ENCODE data around the gene CTNS. TPM values are rescaled to one million over a fixed set of nuclear protein-coding genes. Genes with fewer than 3 reads are reported as not detected.

The CTNS gene
- total RNA-seq, 1 donor from 2014 or later, result 29.9 TPM

GRCh38 chr17:3622977-3623594 lies 13.5 kb upstream of the CTNS start:
- no peak for DNase-seq (ENCODE audit: extremely low read depth, low read depth, low spot score)

DNA sequence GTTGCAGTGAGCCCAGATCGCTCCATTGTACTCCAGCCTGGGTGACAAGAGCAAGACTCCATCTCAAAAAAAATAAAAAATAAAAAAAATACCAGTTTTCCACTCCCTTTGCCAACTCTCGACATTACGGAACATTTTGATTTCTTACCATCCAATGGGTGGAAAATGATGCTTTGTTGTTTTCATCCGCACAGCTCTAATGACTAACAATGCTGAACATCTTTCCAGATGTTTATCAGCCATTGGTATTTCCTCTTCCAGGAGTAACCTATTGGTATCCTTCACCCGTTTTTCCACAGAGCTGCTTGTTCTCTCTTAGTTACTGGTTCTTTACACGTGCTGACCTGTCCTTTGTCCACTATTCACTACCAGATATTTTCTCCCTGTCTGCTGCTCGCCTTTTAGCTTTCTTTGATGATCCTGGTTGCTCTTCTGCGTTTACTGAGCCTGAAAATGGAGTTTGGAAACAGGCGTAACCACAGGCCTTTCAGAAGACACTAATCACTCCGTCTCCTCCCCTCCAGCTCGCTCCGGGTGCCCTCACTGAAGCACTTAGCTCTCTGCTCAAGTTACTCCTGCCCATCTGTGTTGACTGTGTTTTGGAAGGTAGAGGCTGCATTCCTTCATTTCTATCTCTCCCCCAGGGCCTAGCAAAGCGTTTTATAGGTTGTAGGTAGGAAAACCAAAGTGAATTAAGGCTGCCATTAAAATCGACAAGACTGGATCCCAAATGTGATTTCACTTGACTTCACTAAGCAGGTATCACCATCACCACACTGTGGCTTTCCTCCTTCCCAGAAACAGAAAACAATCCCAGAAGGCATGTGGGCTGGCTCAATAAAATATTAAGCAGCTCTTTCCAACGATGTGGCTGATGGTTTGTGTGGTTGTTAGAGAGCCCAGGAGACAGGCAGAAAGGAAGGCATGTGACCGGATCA lies 9.5 kb upstream of the CTNS start:
- no peak for DNase-seq (ENCODE audit: extremely low read depth, low read depth, low spot score)

DNA sequence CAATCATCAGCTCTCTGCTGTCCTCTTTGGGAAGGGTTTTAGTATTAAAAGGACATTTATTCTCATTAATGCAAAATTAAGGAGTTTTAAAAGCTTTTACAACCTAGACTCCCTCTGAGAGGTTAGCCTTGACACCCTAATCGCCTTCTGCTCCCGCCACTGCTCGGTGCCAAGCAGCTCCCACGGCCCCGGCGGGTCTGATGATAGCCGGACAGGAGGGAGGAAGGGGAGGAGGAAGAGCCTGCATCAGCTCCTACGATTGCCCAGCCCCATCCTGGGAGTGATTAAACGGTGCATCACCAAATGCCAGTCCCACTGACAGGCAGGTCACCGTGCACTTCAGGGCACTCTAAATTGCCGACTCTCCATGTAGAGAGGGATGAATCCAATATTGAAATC lies 8.8 kb upstream of the CTNS start:
- no peak for DNase-seq (ENCODE audit: extremely low read depth, low read depth, low spot score)

GRCh38 chr17:3630781-3631180 lies 5.8 kb upstream of the CTNS start:
- no peak for DNase-seq (ENCODE audit: extremely low read depth, low read depth, low spot score)

GRCh38 chr17:3632287-3632686 lies 4.3 kb upstream of the CTNS start:
- no peak for DNase-seq (ENCODE audit: extremely low read depth, low read depth, low spot score)

GRCh38 chr17:3635474-3636153 lies 946 bp upstream of the CTNS start:
- DNase-seq (ENCODE audit: extremely low read depth, low read depth, low spot score), result no peak

GRCh38 chr17:3636908-3637373 lies 381 bp downstream of the CTNS start:
- no peak for DNase-seq (ENCODE audit: extremely low read depth, low read depth, low spot score)

DNA sequence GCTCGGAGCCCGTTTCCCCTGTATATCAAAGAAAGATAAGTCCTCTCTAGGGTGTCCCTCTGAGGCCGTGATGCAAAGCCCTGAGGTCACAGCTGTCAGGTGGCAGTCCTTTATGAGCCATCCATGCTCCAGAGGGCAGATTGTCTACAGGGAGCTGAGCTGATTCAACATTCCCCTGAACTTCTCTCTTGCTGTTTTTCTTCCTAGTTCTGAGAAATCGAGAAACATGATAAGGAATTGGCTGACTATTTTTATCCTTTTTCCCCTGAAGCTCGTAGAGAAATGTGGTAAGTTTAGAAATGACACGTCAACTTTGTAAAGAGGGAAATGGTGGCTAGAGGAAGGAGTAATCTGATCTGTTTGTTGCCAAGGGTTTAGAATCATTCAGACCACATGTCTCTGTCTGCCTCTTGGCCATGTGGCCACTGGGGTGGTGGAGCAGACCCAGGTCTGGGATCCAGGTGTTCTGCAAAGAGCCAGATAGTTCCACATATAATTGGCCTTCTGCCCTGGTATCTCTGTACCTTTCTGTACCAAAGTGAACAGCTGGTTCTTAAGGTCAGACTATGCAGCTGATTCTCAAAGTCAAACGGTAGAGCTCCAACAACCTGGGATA lies 3.5 kb downstream of the CTNS start:
- DNase-seq (ENCODE audit: extremely low read depth, low read depth, low spot score), result no peak

DNA sequence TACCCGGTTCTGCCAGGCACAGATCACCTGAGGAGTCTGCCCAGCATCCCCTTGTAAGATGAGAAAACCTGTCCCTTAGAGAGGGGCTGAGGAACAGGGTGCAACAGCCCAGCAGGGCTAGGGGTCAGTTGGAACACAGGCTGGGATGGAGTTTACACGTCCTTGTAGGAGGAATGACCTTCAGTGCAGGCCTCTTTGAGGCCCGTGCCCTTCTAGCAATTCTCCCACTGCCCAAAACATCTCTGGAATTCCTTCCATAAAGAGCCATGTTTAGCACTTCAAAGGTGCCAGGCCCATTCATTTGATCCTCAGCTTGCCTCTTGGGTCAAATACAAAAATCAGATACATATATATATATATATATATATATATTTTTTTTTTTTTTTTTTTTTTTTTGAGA lies 4.5 kb downstream of the CTNS start:
- DNase-seq (ENCODE audit: extremely low read depth, low read depth, low spot score), result no peak

DNA sequence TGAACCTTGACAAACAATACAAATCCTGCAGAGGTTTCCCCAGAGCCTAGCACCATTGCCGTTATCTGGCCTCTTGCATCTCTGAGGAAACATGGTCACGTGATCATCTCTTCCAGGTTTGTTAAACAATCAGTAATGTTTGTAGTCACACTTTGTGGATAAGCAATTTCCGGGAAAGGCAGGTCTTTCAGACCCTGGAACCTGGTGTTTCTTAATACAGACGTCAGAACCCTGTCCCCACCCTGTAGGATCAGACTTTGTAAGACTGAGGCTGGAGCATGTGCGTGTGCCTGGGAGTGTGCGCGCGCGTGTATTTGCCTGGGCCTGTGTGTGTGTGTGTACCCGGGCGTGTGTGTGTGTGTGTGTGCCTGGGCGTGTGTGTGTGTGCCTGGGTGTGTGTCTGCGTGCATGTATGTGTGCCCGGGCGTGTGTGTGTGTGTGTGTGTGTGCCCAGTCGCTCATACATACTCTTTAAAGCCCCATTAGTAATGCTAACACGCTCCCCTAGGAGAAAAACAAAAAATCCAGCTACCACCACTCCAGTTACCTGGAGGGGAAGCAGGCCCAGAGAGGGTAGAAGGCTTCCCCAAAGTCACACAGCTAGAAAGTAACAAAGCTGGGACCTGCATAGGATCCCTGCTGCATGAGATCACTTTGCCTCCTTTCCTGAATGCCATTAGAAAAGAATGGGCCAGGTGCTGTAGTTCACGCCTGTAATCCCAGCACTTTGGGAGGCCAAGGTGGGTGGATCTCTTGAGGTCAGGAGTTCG lies 5.3 kb downstream of the CTNS start:
- DNase-seq (ENCODE audit: extremely low read depth, low read depth, low spot score), result no peak

DNA sequence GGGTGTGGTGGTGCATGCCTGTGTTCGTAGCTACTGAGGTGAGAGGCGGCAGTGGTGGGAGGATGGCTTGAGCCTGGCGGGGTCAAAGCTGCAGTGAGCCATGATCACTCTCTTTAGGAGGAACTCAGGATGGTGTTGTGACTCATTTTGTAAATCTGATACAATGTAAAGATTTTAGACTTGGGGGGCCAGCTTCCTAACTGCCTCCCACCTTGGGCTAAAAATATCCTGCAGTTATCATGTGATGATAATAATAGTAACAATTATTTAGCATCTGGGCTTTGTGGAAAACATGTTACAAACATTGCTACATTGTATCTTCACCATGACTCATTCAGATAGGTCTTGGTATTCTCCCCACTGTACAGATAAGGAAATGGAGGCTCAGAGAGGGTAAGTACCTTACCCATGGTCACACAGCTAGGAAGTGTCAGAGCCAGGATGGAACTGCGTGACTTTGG lies 7.4 kb downstream of the CTNS start:
- no peak for DNase-seq (ENCODE audit: extremely low read depth, low read depth, low spot score)

- DNase-seq (ENCODE audit: extremely low read depth, low read depth, low spot score), result no peak
These were observed 8.8 kb downstream of the CTNS start for GRCh38 chr17:3645310-3645709.

GRCh38 chr17:3647251-3647650 lies 10.7 kb downstream of the CTNS start:
- DNase-seq (ENCODE audit: extremely low read depth, low read depth, low spot score), result no peak

- DNase-seq (ENCODE audit: extremely low read depth, low read depth, low spot score), result no peak
These were observed 11.4 kb downstream of the CTNS start for GRCh38 chr17:3647769-3648555.

- no peak for DNase-seq (ENCODE audit: extremely low read depth, low read depth, low spot score)
These were observed 19.2 kb downstream of the CTNS start for GRCh38 chr17:3655766-3656165.

- DNase-seq (ENCODE audit: extremely low read depth, low read depth, low spot score), result no peak
These were observed 19.8 kb downstream of the CTNS start for GRCh38 chr17:3656353-3656752.

GRCh38 chr17:3656755-3657587 lies 20.4 kb downstream of the CTNS start:
- no peak for DNase-seq (ENCODE audit: extremely low read depth, low read depth, low spot score)

GRCh38 chr17:3657588-3657869 lies 21.0 kb downstream of the CTNS start:
- DNase-seq (ENCODE audit: extremely low read depth, low read depth, low spot score), result no peak
